Tibial nerve (tissue), 4 donors: Measurements from ENCODE around the gene PTDSS2. TPM values are rescaled to one million over a fixed set of nuclear protein-coding genes. Genes with fewer than 3 reads are reported as not detected.

Experiments
- DNase-seq, 2 donors: peaks; one replicate each; pipeline ENCODE4 v3.0.0-alpha.2; 2019; ENCODE audit warnings: low spot score in 2 of 2
- H3K27ac ChIP-seq, 4 donors: fragments of 200-600 bp; sonication (generic) in 3 of 4; one replicate each; pipeline ENCODE4 v1.5.1; 2017 to 2019; ENCODE audit warnings: mild to moderate bottlenecking in 1 of 4
- H3K27me3 ChIP-seq, 2 donors: fragments of 200-600 bp; sonication (generic) in 1 of 2; one replicate each; pipeline versions ENCODE4 v1.5.1 to v1.6.0; 2017 to 2019
- H3K36me3 ChIP-seq, 3 donors: fragments of 200-600 bp; sonication (generic); one replicate each; pipeline ENCODE4 v1.5.1; 2018 to 2019
- H3K4me1 ChIP-seq, 4 donors: fragments of 200-600 bp; sonication (generic) in 3 of 4; one replicate each; pipeline ENCODE4 v1.5.1; 2017 to 2019
- H3K4me3 ChIP-seq, 4 donors: fragments of 200-600 bp; sonication (generic) in 3 of 4; one replicate each; pipeline ENCODE4 v1.5.1; 2017 to 2019; ENCODE audit warnings: mild to moderate bottlenecking in 1 of 4, moderate library complexity in 1 of 4
- H3K9me3 ChIP-seq, 4 donors: fragments of 200-600 bp; sonication (generic) in 3 of 4; one replicate each; pipeline ENCODE4 v1.5.1; 2017 to 2019
- EP300 ChIP-seq, 2 donors: sonication (generic); formaldehyde crosslinking; IDR thresholded peaks; one replicate each; pipeline ENCODE4 v1.6.1; 2017; ENCODE audit warnings: antibody characterized with exemption in 2 of 2, mild to moderate bottlenecking in 1 of 2
- POLR2A ChIP-seq, 2 donors: fragments of 450-650 bp; IDR thresholded peaks; one replicate each; pipeline ENCODE4 v1.6.1; 2017; ENCODE audit warnings: antibody characterized with exemption in 2 of 2, mild to moderate bottlenecking in 2 of 2, moderate library complexity in 2 of 2
- WGBS, 2 donors: methylation state at CpG; one replicate each; pipeline ENCODE4 v1.1.5; 2018; 5-methylcytosine and 5-hydroxymethylcytosine counted together
- total RNA-seq, 4 donors: library from RNA; depleted of rRNA; stranded (reverse); fragments of >200 nt; gene quantifications; one replicate each; pipeline ENCODE4 v1.1.0, GENCODE V29; 2016
- TF ChIP-seq, protein P1 (sequence below), 5 experiments: fragments of 200-600 bp in 3 of 5; fragments of 450-650 bp in 2 of 5; sonication (generic) in 3 of 5; IDR thresholded peaks; one replicate each; pipeline ENCODE4 v1.5.1; 2016 to 2019; ENCODE audit warnings: antibody characterized with exemption in 5 of 5, mild to moderate bottlenecking in 3 of 5, moderate library complexity in 2 of 5

Gene PTDSS2
- total RNA-seq, 4 donors from 2014 or later, result 54.2 to 100 (median 63.9) TPM

DNA sequence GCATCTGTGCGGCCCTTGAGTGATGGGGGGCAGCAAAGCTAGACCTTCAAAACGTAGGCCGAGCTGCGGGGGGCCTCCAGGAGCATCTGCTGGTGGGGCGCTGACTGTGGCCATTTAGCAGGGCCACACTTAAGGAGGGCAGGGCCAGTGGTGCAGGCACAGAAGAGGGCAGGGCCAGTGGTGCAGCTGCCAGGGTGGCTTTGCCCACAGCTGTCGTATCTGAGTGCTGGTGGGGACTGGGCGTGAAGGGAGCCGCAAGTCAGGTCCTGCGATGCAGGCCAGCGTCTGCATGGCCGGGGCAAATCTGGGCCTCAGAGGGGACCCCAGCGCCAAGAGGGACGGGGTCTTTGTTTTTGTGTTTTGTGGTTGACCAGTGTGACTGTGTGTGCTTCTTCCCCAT lies 29.2 kb downstream of the PTDSS2 start:
- H3K36me3 ChIP-seq, result peaks cover 0 to 20% (median 0%) of the 10 kb centered on the region in 3 donors
- no peak overlapping the region for H3K4me3 ChIP-seq
- H3K27me3 ChIP-seq, result no peaks in the 10 kb centered on the region
- TF ChIP-seq EP300 (IDR thresholded peaks at IDR 0.05), result no peak
- TF ChIP-seq, protein P1, sequence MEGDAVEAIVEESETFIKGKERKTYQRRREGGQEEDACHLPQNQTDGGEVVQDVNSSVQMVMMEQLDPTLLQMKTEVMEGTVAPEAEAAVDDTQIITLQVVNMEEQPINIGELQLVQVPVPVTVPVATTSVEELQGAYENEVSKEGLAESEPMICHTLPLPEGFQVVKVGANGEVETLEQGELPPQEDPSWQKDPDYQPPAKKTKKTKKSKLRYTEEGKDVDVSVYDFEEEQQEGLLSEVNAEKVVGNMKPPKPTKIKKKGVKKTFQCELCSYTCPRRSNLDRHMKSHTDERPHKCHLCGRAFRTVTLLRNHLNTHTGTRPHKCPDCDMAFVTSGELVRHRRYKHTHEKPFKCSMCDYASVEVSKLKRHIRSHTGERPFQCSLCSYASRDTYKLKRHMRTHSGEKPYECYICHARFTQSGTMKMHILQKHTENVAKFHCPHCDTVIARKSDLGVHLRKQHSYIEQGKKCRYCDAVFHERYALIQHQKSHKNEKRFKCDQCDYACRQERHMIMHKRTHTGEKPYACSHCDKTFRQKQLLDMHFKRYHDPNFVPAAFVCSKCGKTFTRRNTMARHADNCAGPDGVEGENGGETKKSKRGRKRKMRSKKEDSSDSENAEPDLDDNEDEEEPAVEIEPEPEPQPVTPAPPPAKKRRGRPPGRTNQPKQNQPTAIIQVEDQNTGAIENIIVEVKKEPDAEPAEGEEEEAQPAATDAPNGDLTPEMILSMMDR (IDR thresholded peaks at IDR 0.05), result no peak
- TF ChIP-seq POLR2A (IDR thresholded peaks at IDR 0.05), result no peak
- no peak overlapping the region for H3K27ac ChIP-seq
- H3K9me3 ChIP-seq, result no peaks in the 10 kb centered on the region
- DNase-seq, result no peak
- WGBS, 2 donors, result 89 to 90% methylated on average over 11 to 13 of the region's 13 CpGs
- peaks cover 0 to 8% (median 0%) of the 10 kb centered on the region in 4 donors for H3K4me1 ChIP-seq

DNA sequence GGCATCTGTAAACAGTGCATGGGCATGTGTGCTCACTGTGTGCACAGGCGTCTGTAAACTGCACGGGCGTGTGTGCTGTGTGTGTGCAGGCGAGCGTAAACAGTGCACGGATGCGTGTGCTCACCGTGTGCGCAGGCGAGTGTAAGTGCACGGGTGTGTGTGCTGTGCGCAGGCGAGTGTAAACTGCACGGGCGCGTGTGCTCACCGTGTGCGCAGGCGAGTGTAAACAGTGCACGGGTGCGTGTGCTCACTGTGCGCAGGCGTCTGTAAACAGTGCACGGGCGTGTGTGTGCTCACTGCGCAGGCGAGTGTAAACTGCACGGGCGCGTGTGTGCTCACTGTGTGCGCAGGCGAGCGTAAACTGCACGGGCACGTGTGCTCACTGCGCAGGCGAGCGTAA lies 34.5 kb downstream of the PTDSS2 start:
- TF ChIP-seq EP300 (IDR thresholded peaks at IDR 0.05), result no peak
- no peak for TF ChIP-seq POLR2A (IDR thresholded peaks at IDR 0.05)
- TF ChIP-seq, protein P1 (IDR thresholded peaks at IDR 0.05), result no peak
- H3K9me3 ChIP-seq, result no peaks in the 10 kb centered on the region
- peaks cover 0 to 36% (median 0%) of the 10 kb centered on the region in 3 donors for H3K36me3 ChIP-seq
- no peak overlapping the region for H3K4me3 ChIP-seq
- WGBS, 2 donors, result 94% methylated on average over 38 of the region's 38 CpGs
- H3K27ac ChIP-seq, result no peak overlapping the region
- H3K4me1 ChIP-seq, result no peaks in the 10 kb centered on the region
- no peaks in the 10 kb centered on the region for H3K27me3 ChIP-seq
- DNase-seq, result no peak

DNA sequence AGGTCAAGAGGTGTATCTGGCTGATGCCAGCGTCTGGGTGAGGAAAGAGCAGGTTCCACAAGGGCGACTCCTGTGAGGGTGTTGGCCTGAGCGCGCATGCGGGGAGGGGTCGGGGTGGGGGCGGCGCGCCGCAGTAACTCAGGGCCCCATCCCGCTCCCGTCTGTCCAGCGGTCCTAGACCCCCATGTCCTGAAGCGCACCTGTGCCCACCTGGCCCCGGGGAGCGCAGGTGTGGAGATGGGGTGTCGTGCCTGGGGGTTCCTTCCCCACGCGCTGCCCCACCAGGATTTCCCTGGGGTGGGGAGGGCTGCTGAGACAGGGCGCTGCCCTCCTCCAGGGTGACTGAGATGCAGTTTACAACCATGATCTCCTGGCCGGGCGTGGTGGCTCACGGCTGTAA lies 36.1 kb downstream of the PTDSS2 start:
- Histone ChIP-seq H3K27me3 (no peaks in the 10 kb centered on the region), H3K36me3 (peaks cover 0 to 45% (median 0%) of the 10 kb centered on the region in 3 donors), H3K27ac (no peak overlapping the region), H3K4me1 (no peaks in the 10 kb centered on the region), H3K4me3 (no peak overlapping the region), H3K9me3 (no peaks in the 10 kb centered on the region)
- WGBS, 2 donors, result 88 to 94% methylated on average over 10 to 18 of the region's 23 CpGs
- no peak for DNase-seq
- TF ChIP-seq EP300 (IDR thresholded peaks at IDR 0.05) (no peak), POLR2A (IDR thresholded peaks at IDR 0.05) (no peak)
- TF ChIP-seq, protein P1 (IDR thresholded peaks at IDR 0.05), result no peak

DNA sequence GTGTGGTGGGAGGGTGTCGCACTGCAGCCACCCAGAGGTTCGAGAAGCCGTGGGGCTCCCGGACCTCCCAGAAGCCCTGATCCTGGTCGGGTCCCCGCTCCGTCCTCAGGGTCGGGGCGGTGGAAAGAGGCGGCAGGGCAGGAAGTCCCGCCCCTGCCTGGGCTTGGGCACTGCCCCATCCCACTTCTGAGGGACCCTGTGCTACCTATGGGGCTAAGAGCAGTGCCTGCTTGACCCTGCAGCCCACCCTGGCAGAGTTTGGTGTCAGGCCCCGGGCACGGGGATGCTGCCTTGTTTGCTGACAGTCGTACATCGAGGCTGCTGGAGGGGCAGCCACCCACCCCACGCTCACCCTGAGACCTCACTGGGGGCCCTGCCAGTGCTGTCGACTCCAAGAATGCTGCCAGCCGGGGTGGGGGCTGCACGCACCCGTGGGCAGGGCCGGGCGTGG lies 37.5 kb downstream of the PTDSS2 start:
- no peaks in the 10 kb centered on the region for H3K9me3 ChIP-seq
- TF ChIP-seq POLR2A (IDR thresholded peaks at IDR 0.05) (no peak), EP300 (IDR thresholded peaks at IDR 0.05) (no peak)
- TF ChIP-seq, protein P1 (IDR thresholded peaks at IDR 0.05), result no peak
- peaks cover 0 to 54% (median 0%) of the 10 kb centered on the region in 3 donors for H3K36me3 ChIP-seq
- H3K27me3 ChIP-seq, result no peaks in the 10 kb centered on the region
- DNase-seq, result no peak
- H3K4me3 ChIP-seq, result no peak overlapping the region
- no peak overlapping the region for H3K27ac ChIP-seq
- H3K4me1 ChIP-seq, result no peaks in the 10 kb centered on the region
- 75 to 91% methylated on average over 7 to 14 of the region's 22 CpGs for WGBS, 2 donors

- Histone ChIP-seq H3K4me1 (no peaks in the 10 kb centered on the region), H3K36me3 (peaks cover 0 to 59% (median 0%) of the 10 kb centered on the region in 3 donors), H3K27ac (no peak overlapping the region), H3K9me3 (no peaks in the 10 kb centered on the region), H3K4me3 (no peak overlapping the region), H3K27me3 (no peaks in the 10 kb centered on the region)
- DNase-seq, result no peak
- TF ChIP-seq POLR2A (IDR thresholded peaks at IDR 0.05), result no peak
- no peak for TF ChIP-seq EP300 (IDR thresholded peaks at IDR 0.05)
- TF ChIP-seq, protein P1 (IDR thresholded peaks at IDR 0.05), result no peak
- WGBS, 2 donors, result 80 to 93% methylated on average over 8 to 18 of the region's 25 CpGs
These were observed 38.0 kb downstream of the PTDSS2 start for GRCh38 chr11:488062-488461.
